IPS-NIHi11 (cell line): ENCODE results near the gene MAP3K9.

Experiments
- DNase-seq: peaks from one replicate; pipeline ENCODE4 v3.0.0; 2012; ENCODE audit warnings: mixed read lengths, low spot score

Gene MAP3K9

GRCh38 chr14:70821584-70822529 is 12.5 kb upstream of the MAP3K9 start:
- peak; percentile 66 for DNase-seq

GRCh38 chr14:70816525-70816924 is 7.2 kb upstream of the MAP3K9 start:
- no peak for DNase-seq

GRCh38 chr14:70814466-70814865 is 5.2 kb upstream of the MAP3K9 start:
- no peak for DNase-seq

GRCh38 chr14:70812124-70812818 is 3.0 kb upstream of the MAP3K9 start:
- no peak for DNase-seq

GRCh38 chr14:70811578-70811977 is 2.3 kb upstream of the MAP3K9 start:
- no peak for DNase-seq

GRCh38 chr14:70811050-70811449 is 1.7 kb upstream of the MAP3K9 start:
- no peak for DNase-seq

- no peak for DNase-seq
Observed at GRCh38 chr14:70810621-70811020, 1.3 kb upstream of the MAP3K9 start.

- peak; percentile 62 for DNase-seq
Observed at GRCh38 chr14:70808416-70809224, 693 bp downstream of the MAP3K9 start.

GRCh38 chr14:70807898-70808415 is 1.4 kb downstream of the MAP3K9 start:
- peak; percentile 58 for DNase-seq

- DNase-seq, result peak; percentile 33
Observed at GRCh38 chr14:70804556-70805162, 4.7 kb downstream of the MAP3K9 start.

GRCh38 chr14:70803321-70804310 is 5.7 kb downstream of the MAP3K9 start:
- no peak for DNase-seq

- DNase-seq, result no peak
Observed at GRCh38 chr14:70802379-70802778, 6.9 kb downstream of the MAP3K9 start.

- DNase-seq, result no peak
Observed at GRCh38 chr14:70801836-70802235, 7.5 kb downstream of the MAP3K9 start.

GRCh38 chr14:70796551-70796950 is 12.8 kb downstream of the MAP3K9 start:
- no peak for DNase-seq

- DNase-seq, result no peak
Observed at GRCh38 chr14:70794294-70794693, 15.0 kb downstream of the MAP3K9 start.

GRCh38 chr14:70793637-70794036 is 15.7 kb downstream of the MAP3K9 start:
- DNase-seq, result no peak

GRCh38 chr14:70792939-70793338 is 16.4 kb downstream of the MAP3K9 start:
- no peak for DNase-seq

GRCh38 chr14:70791971-70792370 is 17.3 kb downstream of the MAP3K9 start:
- no peak for DNase-seq

GRCh38 chr14:70789961-70790360 is 19.4 kb downstream of the MAP3K9 start:
- DNase-seq, result no peak

GRCh38 chr14:70789361-70789760 is 20.0 kb downstream of the MAP3K9 start:
- no peak for DNase-seq
